HEK293 (cell line): ENCODE results near the gene RRP1B.

ENCODE experiments used
- CTCF ChIA-PET: fragments of 350-600 bp; formaldehyde crosslinking; extraction: SDS; loops from one replicate; lab custom pipeline; 2021; ENCODE audit warnings: antibody characterized with exemption; lab: Yijun Ruan, JAX
- POLR2A ChIA-PET: fragments of 300-600 bp; formaldehyde crosslinking; extraction: SDS; loops from one replicate; lab custom pipeline; 2020; ENCODE audit warnings: antibody characterized with exemption, inconsistent platforms; lab: Yijun Ruan, JAX
- H3K27ac ChIP-seq: fragments of 200-500 bp; sonication (Bioruptor generic); 2 replicates; pipeline ENCODE4 v1.5.1; 2014; ENCODE audit warnings: low read depth, low read length, control low read depth, inconsistent platforms; ENCODE audit errors: extremely low read depth
- H3K36me3 ChIP-seq, 2 experiments: fragments of 200-500 bp in 1 of 2; sonication (Bioruptor generic) in 1 of 2; 1 replicate in 1 of 2; 2 replicates in 1 of 2; pipeline ENCODE4 v1.5.1; 2014 to 2017; ENCODE audit warnings: inconsistent platforms in 2 of 2, low read length in 2 of 2; ENCODE audit not compliant: control insufficient read depth in 2 of 2, insufficient read depth in 1 of 2
- H3K4me1 ChIP-seq: fragments of 200-500 bp; sonication (Bioruptor generic); 2 replicates; pipeline ENCODE4 v1.5.1; 2014; ENCODE audit warnings: mild to moderate bottlenecking, low read length, inconsistent platforms; ENCODE audit not compliant: control insufficient read depth, insufficient read depth
- H3K4me3 ChIP-seq: 2 replicates; pipeline ENCODE4 v1.5.1; 2011; ENCODE audit warnings: low read depth, mild to moderate bottlenecking, control low read depth, low read length, moderate library complexity
- H3K9me3 ChIP-seq: fragments of 200-500 bp; sonication (Bioruptor generic); 2 replicates; pipeline ENCODE4 v1.5.1; 2014; ENCODE audit warnings: low read depth, low read length, inconsistent platforms; ENCODE audit not compliant: control insufficient read depth, insufficient read depth
- KLF9 ChIP-seq: fragments of 450-650 bp; formaldehyde crosslinking; IDR thresholded peaks from 2 replicates; pipeline ENCODE4 v1.5.1; 2016; ENCODE audit warnings: missing biosample characterization, missing genetic modification characterization, low read depth
- PRDM4 ChIP-seq: fragments of 450-650 bp; formaldehyde crosslinking; IDR thresholded peaks from 2 replicates; pipeline ENCODE4 v1.5.1; 2017; ENCODE audit warnings: missing biosample characterization, missing genetic modification characterization
- PRDM6 ChIP-seq: fragments of 450-650 bp; formaldehyde crosslinking; IDR thresholded peaks from 2 replicates; pipeline ENCODE4 v1.5.1; 2017; ENCODE audit warnings: missing biosample characterization, missing genetic modification characterization
- SP7 ChIP-seq: fragments of 450-650 bp; formaldehyde crosslinking; IDR thresholded peaks from 2 replicates; pipeline ENCODE4 v1.5.1; 2016; ENCODE audit warnings: missing biosample characterization, missing genetic modification characterization
- ZBTB8A ChIP-seq: fragments of 450-650 bp; formaldehyde crosslinking; IDR thresholded peaks from 2 replicates; pipeline ENCODE4 v1.5.1; 2016; ENCODE audit warnings: missing biosample characterization, missing genetic modification characterization
- ZNF133 ChIP-seq: fragments of 450-650 bp; formaldehyde crosslinking; IDR thresholded peaks from 2 replicates; pipeline ENCODE4 v1.5.1; 2016; ENCODE audit warnings: missing biosample characterization, missing genetic modification characterization
- ZNF433 ChIP-seq: fragments of 450-650 bp; formaldehyde crosslinking; IDR thresholded peaks from 2 replicates; pipeline ENCODE4 v1.5.1; 2016; ENCODE audit warnings: missing biosample characterization, missing genetic modification characterization, low read depth
- ZNF561 ChIP-seq: fragments of 450-650 bp; IDR thresholded peaks from 2 replicates; pipeline ENCODE4 v1.5.1; 2018; ENCODE audit warnings: missing biosample characterization, missing genetic modification characterization, borderline replicate concordance
- ZNF639 ChIP-seq: fragments of 450-650 bp; formaldehyde crosslinking; IDR thresholded peaks from 2 replicates; pipeline ENCODE4 v1.5.1; 2016; ENCODE audit warnings: missing biosample characterization, missing genetic modification characterization
- ZNF677 ChIP-seq: fragments of 450-650 bp; IDR thresholded peaks from 2 replicates; pipeline ENCODE4 v1.5.0; 2018; ENCODE audit warnings: missing biosample characterization, mild to moderate bottlenecking, missing genetic modification characterization, moderate library complexity
- ZNF776 ChIP-seq: fragments of 450-650 bp; formaldehyde crosslinking; IDR thresholded peaks from 2 replicates; pipeline ENCODE4 v1.5.0; 2017; ENCODE audit warnings: missing biosample characterization, missing genetic modification characterization, borderline replicate concordance
- TF ChIP-seq, protein P1 (sequence below): fragments of 450-650 bp; formaldehyde crosslinking; IDR thresholded peaks from 2 replicates; pipeline ENCODE4 v1.5.1; 2016; ENCODE audit warnings: missing biosample characterization, missing genetic modification characterization, borderline replicate concordance
- TF ChIP-seq, protein P2 (sequence below): fragments of 450-650 bp; IDR thresholded peaks from 2 replicates; pipeline ENCODE4 v1.5.1; 2018; ENCODE audit warnings: missing biosample characterization, missing genetic modification characterization

The RRP1B gene

GRCh38 chr21:43694437-43695079, 35.2 kb downstream of the RRP1B start:
- Histone ChIP-seq H3K36me3 (peaks cover 34 to 65% of the 10 kb centered on the region in 2 experiments), H3K4me3 (no peak overlapping the region), H3K4me1 (no peaks in the 10 kb centered on the region), H3K9me3 (no peaks in the 10 kb centered on the region), H3K27ac (no peak overlapping the region)
- ChIA-PET CTCF (no interaction called here), POLR2A (no interaction called here)
- TF ChIP-seq ZNF133 (tag by site-specific recombination) (no peak), ZNF433 (no peak), PRDM6 (tag by site-specific recombination) (no peak), ZNF776 (tag by site-specific recombination) (no peak), ZNF561 (tag by site-specific recombination) (no peak), ZNF677 (tag by site-specific recombination) (no peak), ZNF639 (tag by site-specific recombination) (no peak), ZBTB8A (tag by site-specific recombination) (no peak)
- TF ChIP-seq, protein P1, sequence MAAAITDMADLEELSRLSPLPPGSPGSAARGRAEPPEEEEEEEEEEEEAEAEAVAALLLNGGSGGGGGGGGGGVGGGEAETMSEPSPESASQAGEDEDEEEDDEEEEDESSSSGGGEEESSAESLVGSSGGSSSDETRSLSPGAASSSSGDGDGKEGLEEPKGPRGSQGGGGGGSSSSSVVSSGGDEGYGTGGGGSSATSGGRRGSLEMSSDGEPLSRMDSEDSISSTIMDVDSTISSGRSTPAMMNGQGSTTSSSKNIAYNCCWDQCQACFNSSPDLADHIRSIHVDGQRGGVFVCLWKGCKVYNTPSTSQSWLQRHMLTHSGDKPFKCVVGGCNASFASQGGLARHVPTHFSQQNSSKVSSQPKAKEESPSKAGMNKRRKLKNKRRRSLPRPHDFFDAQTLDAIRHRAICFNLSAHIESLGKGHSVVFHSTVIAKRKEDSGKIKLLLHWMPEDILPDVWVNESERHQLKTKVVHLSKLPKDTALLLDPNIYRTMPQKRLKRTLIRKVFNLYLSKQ = no peak

DNA sequence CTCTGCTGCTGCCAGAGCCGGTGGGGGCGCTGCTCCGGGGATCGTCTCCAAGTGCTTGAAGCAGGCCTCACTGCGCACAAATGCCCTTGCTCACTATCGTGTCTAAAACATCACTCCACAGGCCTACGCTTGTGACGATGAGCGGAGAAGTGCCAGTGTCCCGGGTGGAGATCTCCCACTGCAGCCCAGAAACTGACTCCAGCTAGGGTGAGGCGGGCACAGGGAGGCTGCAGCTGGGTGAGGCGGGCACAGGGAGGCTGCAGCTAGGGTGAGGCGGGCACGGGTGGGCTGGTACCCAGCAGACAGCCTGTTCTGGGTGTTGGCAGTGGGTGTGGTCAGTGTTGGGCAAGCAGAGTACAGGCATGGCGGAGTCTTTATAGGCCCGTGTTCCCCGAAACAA, 36.9 kb downstream of the RRP1B start:
- H3K4me3 ChIP-seq = no peak overlapping the region
- H3K27ac ChIP-seq = no peak overlapping the region
- H3K4me1 ChIP-seq = no peaks in the 10 kb centered on the region
- no peaks in the 10 kb centered on the region for H3K9me3 ChIP-seq
- ChIA-PET POLR2A (no interaction called here), CTCF (no interaction called here)
- peaks cover 32 to 49% of the 10 kb centered on the region in 2 experiments for H3K36me3 ChIP-seq
- TF ChIP-seq PRDM4 (tag by site-specific recombination) (no peak), KLF9 (tag by site-specific recombination) (peak; percentile 66), SP7 (tag by site-specific recombination) (no peak)
- TF ChIP-seq, protein P2, sequence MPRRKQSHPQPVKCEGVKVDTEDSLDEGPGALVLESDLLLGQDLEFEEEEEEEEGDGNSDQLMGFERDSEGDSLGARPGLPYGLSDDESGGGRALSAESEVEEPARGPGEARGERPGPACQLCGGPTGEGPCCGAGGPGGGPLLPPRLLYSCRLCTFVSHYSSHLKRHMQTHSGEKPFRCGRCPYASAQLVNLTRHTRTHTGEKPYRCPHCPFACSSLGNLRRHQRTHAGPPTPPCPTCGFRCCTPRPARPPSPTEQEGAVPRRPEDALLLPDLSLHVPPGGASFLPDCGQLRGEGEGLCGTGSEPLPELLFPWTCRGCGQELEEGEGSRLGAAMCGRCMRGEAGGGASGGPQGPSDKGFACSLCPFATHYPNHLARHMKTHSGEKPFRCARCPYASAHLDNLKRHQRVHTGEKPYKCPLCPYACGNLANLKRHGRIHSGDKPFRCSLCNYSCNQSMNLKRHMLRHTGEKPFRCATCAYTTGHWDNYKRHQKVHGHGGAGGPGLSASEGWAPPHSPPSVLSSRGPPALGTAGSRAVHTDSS = no peak
